Superior temporal gyrus (tissue), 1 donor: Measurements from ENCODE around the gene SLC6A1.
"Not testable (repeated sequence)": the region's sequence is repeated elsewhere in the genome, so short reads cannot be mapped to it uniquely, and the experiment has no call there.

Experiments
- DNase-seq: peaks from one replicate; pipeline ENCODE4 v3.0.0-alpha.2; 2016; ENCODE audit errors: extremely low spot score

The SLC6A1 gene

DNA sequence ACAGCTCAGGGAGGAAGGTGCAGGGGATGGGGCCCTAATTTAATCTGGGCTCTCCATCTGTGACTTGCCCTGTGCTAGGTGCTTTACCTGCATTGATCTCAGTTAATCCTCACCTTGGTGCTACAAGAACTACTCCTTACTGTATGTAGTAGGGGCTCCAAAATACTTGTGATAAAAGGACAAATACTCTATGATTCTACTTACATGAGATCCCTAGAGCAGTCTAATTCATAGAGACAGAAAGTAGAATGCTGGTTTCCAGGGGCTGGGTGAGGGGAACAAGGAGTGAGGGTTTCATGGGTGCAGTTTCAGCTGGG is 67.2 kb downstream of the SLC6A1 start:
- DNase-seq: no peak

DNA sequence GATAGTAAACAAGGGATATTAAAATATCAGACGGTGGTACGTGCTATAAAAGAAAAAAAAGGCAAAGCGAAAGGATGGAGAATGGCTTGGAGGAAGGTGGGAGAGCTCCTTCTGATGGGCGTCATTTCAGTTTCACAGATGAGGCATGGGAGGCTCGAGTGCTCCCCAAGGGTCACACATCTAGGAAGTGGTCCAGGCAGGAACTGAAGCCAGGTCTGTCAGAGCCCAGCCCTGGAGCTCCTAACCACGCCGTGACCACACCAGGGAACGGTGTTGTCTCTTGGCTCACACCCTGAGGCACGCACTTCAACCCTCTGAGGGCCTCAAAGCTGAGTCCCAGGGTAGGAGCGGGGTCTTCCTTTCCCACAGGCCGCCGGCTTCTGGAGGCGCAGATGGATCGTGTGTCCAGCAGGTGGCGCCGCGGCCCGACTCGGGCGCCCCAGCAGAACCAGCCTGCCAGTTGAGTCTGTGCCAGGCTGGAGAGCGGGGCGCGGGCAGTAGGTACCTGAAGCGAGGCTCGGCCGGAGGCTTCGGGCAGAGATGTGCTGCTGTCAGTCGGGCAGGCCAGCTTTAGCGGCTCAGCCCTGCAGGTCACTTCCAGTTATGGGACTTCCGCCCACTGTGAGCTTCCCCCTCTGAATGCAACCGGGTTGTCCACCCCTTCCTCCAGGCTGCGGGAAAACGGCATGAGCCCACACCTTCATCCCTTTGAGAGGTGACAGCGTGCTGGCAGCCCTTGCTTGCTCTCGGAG is 68.1 kb downstream of the SLC6A1 start:
- peak; percentile 77 for DNase-seq

DNA sequence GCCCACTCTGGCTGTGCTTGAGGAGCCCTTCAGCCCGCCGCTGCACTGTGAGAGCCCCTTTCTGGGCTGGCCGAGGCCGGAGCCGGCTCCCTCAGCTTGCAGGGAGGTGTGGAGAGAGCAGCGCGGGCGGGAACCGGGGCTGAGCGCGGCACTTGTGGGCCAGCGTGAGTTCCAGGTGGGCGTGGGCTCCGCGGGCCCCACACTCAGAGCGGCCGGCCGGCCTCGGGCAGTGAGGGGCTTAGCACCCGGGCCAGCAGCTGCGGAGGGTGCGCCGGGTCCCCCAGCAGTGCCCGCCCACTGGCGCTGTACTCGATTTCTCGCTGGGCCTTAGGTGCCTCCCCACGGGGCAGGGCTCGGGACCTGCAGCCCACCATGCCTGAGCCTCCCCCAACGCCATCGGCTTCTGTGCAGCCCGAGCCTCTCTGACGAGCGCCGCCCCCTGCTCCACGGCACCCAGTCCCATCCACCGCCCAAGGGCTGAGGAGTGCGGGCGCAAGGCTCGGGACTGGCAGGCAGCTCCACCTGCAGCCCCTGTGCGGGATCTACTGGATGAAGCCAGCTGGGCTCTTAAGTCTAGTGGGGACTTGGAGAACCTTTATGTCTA is 68.8 kb downstream of the SLC6A1 start:
- not testable (repeated sequence) for DNase-seq

DNA sequence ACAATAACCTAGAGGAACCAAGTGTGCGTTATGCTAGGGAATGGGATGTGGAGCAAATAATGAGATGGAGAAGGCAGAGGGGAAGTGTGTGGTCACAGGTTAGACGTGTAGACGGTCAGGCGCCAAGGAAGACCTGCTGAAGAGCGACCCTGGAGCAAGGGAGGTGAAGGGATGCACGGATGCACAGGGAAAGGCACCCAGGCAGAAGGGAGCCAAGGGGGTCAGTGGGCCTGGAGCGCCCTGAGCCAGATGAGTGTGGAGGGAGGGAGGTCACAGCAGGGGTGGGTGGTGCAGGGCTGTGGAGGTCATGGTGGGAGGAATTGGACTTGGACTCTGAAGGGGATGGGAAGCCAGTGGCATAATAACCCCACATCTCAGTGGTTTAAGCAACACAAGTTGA is 70.2 kb downstream of the SLC6A1 start:
- DNase-seq: no peak

DNA sequence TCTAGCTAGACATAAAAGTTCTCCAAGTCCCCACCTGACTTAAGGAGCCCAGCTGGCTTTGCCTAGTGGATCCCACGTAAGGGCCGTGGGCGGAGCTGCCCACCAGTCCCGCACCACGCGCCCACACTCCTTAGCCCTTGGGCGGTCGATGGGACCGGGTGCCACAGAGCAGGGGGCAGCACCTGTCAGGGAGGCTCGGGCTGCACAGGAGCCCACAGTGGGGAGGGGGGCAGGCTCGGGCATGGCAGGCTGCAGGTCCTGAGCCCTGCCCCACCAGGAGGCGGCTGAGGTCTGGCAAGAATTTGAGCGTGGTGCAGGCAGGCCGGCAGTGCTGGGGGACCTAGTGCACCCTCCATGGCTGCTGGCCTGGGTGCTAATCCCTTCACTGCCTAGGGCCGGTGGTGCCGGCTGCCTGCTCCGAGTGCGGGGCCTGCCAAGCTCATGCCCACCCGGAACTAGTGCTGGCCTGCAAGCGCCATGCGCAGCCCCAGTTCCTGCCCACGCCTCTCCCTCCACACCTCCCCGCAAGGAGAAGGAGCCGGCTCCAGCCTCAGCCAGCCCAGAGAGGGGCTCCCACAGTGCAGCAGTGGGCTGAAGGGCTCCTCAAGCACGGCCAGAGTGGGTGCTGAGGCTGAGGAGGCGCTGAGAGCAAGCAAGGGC is 78.7 kb downstream of the SLC6A1 start:
- DNase-seq: no peak

DNA sequence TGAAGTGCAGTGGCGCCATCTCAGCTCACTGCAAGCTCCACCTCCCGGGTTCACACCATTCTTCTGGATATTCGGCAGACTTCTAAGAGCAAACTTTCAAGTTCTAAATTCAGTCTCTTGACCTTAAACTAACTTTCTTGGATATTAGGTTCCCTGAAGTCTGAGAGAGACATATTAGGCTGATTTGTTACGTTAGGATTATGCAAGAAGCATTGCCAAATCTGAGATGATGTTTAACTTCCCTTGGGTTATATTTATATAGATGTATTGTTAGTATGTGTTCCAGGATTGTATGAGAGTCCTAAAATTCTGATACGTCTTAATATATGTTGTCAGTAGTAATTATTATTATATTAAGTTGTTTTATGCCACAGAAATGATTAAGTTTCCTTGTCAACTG is 80.1 kb downstream of the SLC6A1 start:
- DNase-seq: no peak

DNA sequence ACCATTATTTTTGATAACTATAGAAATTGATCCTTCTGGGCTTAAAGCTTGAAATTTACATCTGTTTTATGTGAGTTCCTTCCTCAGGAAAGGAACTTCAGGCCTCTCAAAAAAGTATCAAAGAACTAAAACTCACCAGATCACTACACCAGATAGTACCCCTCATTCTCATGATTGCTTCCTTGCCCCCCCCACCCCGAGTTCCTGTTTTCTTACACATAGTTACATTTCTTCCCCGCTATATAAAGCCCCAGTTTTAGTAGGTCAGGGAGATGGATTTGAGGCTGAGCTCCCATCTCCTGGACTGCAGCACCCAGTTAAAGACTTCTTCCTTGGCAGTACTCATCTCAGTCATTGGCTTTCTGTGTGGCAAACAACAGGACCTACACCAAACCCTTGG is 81.5 kb downstream of the SLC6A1 start:
- DNase-seq: no peak

DNA sequence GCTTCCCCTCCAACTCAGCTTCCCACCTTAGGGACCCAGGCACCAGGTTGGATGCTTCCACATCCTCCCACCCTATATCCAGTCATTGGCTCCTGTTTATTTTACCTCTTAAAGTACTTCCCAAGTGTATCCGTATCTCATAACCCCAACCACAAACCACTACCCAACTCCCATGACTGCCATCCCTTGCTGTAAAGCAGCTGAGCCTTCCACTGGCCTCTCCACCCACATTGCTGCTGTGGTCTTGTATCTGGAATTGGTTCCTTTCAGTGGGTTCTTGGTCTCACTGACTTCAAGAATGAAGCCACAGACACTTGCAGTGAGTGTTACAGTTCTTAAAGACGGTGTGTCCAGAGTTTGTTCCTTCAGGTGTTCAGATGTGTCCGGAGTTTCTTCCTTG is 81.9 kb downstream of the SLC6A1 start:
- DNase-seq: no peak

DNA sequence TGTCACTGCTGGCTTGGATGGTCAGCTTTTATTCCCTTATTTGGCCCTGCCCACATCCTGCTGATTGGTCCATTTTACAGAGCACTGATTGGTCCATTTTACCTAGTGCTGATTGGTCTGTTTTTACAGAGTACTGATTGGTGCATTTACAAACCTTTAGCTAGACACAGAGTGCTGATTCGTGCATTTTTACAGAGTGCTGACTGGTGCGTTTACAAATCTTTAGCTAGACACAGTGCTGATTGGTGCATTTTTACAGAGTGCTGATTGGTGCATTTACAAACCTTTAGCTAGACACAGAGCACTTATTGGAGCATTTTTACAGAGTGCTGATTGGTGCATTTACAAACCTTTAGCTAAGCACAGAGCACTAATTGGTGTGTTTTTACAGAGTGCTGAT is 82.6 kb downstream of the SLC6A1 start:
- DNase-seq: not testable (repeated sequence)

DNA sequence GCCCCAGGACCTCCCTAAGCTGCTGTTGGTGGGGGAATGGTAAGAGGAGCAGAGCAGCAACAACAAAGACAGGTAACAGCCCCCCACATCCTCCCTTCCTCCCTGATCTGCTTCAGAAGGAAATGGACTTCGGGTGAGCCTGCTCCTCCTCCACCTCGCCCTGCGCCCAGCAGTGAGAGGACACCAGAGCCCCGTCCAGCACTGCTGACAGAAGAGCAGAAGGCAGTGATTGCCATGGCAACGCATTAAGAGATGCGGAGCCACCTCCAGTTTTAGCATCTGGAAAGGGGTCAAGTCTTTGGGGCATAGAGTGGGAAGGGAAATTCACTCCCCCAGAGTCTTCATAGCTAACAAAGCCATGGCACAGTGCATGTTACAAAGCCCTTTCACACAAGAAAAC is 84.2 kb downstream of the SLC6A1 start:
- no peak for DNase-seq

DNA sequence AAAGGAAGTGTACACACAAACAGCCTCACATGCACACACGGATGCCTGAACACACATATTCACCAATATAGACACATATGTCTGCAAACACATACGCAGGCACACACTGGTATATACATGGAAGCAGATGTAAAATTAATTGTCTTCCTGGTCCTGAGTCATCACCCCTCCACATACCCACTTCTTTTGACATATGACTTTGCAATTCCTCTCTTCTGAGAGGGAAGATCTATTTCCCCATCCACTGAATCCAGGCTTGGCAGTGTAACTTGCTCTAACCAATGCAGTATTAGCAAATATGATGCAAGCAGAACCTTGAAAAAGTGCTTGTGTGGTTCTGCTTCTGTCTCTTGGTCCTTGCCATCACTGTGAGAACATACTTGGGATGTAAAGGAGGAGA is 84.9 kb downstream of the SLC6A1 start:
- no peak for DNase-seq

DNA sequence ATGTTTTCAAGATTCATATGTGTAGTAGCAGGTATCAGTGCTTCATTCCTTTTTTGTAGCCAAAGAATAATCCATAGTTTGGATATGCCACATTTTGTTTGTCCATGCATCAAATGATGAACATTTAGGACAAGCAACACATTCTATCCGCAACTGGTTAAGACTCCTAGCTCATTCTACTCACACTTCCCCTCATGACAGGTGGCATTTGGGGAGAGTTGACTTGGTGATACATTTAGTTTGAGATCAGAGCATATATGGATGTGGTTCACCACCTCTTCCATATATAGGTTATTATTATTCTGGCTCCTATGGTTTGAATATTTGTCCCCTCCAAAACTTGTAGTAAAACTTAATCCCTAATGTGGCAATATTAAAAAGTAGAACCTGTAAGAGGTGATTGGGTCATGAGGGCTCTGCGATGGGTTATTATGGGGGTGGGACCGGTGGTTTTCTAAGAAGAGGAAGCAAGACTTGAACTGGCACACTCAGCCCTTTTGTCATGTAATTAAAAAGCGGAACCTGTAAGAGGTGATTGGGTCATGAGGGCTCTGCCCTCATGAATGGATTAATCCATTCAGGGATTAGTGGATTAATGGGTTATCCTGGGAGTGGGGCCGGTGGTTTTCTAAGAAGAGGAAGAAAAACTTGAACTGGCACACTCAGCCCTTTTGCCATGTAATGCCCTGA is 86.4 kb downstream of the SLC6A1 start:
- DNase-seq: no peak

DNA sequence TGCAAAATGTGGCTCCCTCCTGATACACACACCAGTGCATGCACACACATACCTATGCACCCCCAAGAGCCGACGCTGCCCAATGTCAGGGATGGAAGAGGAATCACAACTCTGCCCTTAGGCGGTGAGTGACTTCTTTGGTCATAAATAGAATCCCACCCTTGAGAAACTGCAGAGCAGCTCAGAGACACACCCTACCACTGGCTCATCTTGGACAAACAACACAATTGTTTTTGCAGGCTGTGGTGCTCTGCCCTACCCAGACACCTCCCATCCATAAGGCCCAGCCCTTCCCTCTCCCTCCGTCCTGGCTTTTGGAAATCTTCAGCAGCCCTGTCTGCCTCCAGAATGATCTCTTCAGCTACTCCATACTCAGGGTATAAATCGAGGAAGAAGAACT is 87.9 kb downstream of the SLC6A1 start:
- DNase-seq: no peak

DNA sequence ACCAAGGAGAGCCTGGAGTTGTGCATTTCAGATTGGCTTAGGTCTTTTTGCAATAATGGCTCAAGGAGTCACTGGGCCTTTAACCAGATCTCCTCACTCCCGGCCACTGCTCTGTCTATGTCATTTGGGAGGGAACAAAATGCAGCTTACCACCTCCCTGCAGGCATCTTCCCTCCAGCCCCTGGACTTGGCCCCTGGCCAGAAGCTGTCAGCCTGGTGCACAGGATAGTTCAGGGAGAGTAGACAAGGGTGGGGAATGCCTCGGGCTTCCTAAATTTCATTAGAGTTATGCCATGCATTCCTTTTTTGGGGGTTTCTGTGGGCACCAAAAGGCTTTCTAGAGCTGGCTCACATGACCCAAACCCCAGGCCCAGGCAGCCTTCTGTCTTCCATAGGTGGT is 91.5 kb downstream of the SLC6A1 start:
- DNase-seq: no peak

DNA sequence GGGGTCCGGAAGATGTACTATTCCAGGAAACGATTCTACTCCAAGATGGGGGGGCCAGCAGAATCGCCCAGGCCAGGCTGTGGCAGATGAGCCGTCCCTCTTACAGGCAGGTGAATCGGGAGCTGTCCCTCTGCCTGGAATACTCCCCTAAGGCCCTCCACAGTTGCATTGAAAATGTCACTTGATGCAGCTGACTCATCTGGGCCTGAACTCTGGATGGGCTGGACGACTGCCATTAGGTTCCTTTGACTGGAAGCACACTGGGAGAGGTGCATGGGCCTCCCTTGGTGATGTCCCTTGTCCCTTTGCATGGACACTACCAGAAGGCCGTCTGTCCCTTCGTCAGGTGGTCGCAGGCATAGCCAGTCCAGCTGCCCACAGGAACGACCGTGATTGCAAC is 92.1 kb downstream of the SLC6A1 start:
- no peak for DNase-seq

DNA sequence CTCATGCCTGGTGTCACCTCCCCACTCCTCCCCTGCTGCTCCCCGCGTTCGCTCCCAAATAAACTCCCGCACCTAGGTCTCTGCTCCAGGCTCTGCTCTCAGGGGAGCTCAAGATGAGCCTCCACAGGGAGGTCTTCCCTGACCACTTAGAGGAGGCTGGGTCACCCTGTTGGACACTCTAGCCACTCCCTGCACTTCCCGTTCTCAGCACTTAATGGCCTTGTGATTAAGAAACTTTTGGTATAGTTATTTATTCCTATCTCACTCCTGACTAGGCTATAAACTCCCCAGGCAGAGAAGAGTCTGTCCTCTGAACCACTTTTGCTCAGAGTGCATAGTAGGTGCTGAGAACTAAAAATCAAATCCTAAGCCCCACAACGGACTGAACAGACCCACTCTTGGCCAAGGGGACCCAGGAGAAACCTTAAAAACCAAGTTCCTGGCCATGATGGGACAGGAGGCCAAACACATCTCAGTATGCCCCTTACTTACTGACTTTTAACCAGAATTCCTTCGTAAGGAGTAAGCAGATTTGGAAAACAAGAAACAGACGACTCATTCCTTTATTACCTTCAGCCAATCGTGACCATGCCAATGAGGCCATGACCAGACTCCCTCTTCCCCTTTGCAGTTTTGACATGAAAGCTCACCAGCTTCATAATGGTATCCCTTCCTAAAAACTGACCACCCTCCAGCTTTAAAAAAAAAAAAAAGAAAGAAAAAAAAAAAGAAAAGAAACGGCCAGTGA is 92.7 kb downstream of the SLC6A1 start:
- no peak for DNase-seq

DNA sequence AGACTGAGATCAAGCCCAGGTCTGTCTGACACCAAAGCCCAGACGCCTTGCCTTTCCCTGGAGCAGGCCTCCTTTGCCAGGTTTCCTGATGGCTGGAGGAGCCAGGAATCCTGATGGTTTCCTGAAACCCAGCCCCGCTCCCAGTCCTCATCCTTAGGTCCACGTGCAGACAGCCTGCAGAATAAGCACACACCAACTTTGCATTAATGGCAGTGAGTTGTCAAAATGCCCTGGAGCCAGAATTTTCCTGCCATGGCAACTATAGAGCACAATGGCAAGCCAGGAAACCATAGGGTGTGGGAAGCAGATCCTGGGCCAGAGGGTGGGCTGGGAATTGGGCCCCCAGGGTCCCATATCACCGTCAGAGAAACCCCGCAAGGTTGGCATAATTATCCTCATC is 94.3 kb downstream of the SLC6A1 start:
- DNase-seq: no peak

DNA sequence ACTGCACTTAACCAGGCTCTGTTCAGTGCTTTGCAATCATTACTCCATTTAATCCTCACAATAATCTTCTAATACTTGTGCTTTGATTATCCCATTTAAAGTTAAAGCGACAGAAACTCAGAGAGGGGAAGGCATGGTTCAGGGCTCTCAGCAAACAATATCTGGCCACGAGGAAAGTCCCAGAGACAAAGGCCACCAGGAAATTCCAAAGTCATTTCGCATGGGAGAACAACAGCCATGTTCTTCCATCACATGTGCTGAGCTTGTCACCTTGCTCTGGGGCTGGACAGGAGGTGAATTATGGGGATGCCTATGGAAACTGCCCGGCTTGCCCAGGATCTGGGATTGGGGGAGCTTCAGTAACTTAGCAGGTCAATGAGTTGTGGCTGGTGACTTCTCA is 95.5 kb downstream of the SLC6A1 start:
- DNase-seq: no peak

DNA sequence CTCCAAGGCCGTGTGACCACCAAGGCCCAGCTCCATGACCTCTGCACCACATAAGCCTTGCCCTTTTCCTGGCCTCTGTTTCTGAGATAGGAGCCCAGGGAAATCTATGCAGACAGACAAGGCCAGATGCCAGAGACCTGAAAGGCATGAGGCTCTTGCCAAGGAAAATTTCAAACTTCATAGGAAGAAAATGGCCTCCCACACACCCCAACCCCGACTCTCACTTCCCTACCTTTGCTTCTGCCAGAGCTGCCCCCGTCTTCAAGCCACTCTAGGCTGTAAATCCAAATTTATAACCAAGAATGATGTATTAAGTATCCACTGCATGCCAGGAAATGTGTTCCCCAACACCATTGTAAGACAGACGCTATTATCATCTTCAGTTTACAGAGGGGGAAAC is 96.3 kb downstream of the SLC6A1 start:
- DNase-seq: no peak
